Stimulated activated CD4-positive, alpha-beta T cell treated with anti-CD3 and anti-CD28 coated beads, Interleukin-15, amount 100 ng/mL, for 24 hours (primary cell): ENCODE data around the gene C18orf54.
A peak's percentile ranks its signal among the peaks of the same experiment; 100 is the strongest.

ENCODE experiments used
- DNase-seq: peaks from one replicate; pipeline ENCODE4 v3.0.0-alpha.2; 2020

The C18orf54 gene

DNA sequence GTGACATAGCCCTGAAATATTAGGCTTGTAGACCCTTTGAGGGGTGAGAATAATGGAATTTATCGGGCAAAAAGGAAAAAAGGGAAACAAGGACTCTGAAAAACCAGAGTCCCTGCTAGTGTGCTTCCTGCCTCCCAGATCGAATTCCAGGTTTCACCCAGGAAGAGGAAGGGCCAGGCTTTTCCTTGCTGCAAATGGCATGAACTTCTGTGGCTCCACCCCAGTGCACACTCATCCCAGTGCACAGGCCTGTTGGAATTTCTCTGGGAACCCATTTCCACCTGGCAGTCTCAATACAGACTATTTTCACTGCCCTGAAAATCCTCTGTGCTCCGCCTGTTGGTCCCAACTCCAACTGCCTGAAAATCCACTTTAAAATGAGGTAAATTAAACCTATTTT is 29.9 kb downstream of the C18orf54 start:
- DNase-seq = no peak

DNA sequence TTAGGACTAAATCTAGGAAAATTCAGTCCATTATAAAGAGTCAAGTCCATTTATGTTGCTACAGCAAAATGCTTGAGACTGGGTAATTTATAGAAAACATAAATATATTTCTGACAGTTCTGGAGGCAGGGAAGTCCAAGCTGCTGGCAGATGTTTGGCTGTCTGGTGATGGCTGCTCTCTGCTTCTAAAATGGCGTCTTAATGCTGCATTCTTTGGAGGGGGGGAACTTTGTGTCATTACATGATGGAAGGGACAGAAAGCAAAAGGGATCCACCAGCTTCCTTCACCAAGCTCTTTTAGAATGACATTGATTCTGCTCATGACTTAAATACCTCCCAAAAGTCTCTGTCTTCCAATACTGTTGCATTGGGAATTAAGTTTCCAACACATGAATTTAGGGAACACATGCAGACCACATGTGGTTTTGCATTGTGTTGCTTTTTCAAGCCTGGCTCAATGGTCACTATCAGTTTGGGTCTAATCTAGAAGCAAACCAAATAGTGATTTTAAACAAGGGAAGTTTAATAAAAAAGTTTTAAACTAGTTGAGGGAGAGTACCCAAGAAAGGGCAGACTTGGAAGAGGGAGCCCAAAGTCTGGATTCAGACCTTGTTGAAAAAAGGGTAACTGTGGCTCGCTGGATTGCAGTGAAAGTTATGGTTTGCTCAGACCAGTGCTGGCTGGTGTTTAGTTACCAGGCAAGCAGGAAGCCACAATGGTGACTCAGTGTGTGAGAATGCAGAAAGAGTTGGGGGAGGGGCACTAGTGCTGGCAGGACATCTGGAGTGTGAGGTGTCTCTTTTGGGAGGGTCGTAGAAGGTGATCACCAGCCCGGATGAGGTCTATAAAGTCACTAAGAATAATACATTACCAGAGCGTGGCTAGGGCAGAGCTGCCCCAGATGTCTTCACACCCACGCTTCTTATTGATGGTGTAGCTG is 30.8 kb downstream of the C18orf54 start:
- DNase-seq = peak; percentile 45

DNA sequence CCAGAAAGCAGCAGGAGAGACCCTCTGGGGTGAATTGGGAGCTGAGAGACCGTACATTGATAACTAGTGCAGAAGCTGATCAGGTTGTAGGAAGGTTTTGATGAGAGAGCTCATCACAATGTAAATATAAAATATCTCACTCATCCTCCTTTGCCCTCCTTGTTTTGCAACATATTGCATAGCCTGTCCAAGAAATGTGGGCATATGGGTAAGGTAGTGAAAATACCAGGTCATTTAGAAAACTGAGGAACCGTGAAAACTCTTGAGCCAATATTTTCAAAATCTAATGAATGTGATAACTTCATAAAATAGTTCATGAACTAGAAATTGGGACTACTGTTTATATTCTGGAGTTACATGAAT is 31.4 kb downstream of the C18orf54 start:
- no peak for DNase-seq

DNA sequence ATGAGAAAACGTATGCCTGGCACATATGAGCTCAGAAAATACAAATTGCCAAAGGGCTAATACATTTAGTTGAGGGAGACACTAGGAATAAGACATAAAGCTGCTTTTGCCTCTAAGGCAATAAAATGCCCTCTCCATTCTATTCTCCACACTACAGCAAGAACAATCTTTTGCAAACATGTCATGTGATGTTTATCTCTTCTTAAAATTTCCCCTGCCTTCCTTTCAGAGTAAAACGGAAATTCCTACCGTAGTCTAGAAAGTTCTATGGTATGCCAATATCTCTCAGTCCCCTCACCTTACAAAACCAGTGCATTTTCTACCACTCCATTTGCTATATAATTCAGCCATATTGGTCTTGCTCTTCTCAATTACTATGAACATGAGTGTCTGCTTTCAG is 33.1 kb downstream of the C18orf54 start:
- no peak for DNase-seq

DNA sequence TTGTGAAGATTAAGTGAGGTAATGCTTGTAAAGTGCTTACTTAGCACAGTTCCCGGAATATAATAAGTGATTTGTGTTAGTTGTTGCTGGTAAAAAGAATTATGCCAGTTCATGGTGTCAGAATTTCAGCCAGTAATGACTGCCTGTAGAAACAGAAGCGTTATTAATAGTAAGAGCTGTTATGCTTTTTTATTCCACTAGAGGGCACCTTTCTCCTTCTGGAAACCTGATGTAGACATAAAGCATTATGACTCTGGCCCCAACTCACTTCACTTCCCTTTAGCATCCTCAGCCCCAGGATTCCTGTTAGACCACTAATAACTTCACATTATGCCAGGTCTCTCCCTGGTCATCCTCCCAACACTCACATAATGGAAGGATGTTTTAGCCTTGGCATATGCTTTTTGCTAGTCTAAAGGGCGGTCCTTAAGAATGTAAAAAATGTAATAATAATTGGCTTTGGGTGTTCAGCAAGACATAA is 34.9 kb downstream of the C18orf54 start:
- no peak for DNase-seq

DNA sequence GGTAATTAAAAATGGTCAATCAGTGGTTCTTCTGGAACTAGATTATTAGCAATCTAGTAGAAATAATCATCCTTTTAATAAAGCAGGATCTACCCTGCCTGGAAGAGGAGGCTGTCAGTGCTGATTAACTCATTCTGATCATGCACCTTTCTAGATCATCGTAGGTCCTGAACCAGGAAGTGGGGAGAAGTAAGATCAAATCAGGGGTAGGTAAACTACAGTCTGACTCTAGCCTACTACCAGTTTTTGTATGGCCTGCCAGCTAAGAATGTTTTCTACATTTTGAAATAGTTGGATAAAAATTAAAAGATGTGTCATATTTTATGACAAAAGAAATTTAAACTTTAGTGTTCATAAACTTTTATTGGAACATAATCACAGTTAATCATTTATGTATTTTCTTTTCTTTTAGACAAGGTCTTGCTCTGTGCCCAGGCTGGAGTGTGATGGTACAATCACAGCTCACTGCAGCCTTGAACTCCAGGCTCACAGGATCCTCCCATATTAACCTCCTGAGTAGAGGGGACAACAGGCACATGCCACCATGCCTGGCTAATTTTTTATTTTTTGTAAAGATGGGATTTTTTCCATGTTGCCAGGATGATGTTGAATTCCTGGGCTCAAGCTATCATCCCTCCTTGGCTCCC is 36.1 kb downstream of the C18orf54 start:
- DNase-seq = no peak

DNA sequence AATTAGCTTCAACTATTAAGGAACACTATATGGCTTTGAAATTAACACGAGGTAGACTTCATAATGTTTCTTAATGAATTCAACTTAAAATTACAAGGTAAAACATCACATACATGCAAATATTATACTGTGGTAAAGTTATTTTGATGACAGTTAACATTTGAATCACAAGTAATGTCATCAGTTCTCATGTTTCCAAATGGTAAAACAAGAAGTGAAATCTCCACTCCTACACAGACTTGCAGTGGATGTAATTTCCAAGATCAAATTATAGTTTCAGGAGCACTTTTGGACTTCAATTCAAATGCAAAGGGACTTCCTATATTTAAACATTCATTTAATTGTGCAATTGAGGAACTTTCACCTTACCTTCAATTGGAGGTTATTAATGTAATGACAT is 39.1 kb downstream of the C18orf54 start:
- DNase-seq = no peak

DNA sequence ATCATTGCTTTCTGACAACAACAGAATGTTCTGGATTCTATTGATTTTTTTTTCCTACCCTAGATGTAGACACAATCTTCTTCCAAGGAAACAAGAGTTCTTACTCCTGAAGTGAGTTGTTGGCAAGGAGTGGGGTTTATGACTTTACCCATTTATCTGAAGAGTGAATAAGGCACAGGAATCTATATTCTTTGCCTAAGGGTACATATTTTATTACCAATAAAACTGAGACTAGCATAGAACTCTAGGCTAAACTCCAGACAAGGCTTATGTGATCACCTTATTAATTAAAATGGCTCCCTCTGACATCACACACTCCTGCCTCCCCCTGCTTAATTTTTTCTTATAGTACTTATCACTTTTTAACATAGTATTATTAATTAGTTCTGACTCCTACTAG is 47.6 kb downstream of the C18orf54 start:
- no peak for DNase-seq

DNA sequence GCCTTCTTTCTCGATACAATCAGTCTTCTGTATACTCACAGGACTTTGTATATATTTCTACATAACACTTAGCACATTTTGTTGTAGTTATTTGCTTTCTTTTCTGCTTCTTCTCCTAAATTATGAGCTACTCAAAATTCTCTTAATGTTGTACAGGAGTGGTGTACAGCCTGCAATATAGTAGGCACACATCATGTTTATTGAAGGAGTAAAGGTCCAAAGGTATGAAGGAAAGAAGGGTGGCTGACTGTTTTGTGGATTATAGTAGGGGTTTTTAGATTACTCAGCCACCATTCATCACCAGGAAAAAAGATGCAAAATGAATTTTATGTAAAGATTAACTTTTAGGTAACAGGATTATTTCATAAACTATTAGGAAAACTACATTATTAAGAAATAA is 54.1 kb downstream of the C18orf54 start:
- no peak for DNase-seq

DNA sequence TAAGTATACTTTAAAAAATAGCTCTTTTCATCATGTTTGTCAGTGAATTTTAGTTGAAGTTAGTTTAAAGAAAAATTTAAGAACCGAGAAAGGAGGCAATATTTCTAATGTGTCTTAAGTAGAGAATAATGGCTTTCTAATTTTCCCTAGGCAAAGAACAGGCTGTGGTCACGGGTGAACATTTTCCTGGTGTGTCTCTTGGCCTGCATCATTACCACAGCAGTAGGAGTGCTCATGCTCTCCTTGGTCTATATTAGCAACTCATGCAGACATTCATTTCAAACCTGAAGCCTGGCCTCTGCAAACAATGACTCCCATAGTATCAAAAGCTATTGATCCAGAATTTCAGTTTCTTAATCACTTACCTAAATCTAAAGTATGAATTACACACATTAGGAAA is 57.4 kb downstream of the C18orf54 start:
- DNase-seq = no peak

DNA sequence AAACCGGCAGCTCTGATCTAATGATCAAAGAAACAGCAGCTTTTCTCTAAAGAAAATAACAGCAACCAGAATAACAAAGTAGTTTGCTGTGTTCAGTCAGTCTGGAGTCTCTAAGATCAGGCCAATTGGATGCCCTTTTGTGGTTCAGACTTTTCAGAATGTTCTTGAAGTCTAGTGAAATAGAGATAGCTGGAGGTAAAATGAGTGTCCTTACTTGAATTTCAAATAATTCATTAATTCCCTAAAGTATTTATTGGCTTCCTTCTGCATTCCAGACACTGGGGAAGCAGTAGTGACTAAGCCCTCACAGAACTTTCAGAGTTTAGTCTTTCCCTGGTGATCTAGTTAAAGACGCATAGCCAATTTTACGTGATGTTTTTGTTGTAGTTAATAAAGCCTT is 58.7 kb downstream of the C18orf54 start:
- no peak for DNase-seq

DNA sequence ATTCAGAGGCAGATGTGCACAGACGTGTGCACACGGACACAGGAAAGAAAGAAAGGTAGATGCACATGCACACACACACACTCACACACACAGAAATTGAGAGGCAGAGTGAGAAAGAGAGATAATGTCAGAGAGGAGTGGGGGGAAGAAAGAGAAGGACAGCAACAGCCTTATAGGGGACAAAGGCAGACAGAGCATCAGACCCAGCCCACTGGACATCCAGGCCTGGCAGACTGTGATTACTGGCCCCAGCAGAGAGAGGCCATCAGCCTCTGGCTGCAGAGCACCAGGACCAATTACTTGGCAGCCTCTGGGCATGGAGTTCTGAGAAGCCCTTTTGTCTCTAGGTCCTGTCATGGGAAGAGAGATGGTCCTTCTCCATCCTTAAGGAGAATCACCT is 66.1 kb downstream of the C18orf54 start:
- DNase-seq = no peak

DNA sequence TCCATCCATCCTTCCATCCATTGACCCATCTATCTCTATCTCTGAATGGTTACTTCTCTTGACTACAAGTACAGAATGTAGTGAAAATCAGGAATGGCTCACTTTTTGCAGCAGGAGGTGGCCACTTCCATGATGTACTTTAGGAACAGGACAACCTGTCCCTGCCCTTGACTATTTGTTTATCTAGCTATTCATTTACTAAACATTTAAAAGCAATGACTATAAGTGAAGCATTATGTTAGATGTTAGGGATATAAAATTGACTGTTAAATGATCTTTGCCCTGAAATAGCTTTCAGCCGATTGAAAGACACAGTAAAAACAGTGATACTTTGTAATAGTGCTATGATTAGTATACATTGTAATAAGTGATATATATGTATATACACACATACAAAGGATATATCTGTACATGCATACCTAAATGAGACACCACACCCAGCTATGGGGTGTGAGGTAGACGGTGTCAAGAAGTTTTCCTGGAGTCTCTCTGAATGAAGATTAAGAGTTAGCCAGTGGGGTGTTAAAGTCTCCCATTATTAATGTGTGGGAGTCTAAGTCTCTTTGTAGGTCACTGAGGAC is 68.5 kb downstream of the C18orf54 start:
- DNase-seq = no peak
